NOMO-1 treated with DMSO at 0.1 percent for 48 hours (cell line): ENCODE measurements around the gene SPART.

ENCODE experiments used
- DNase-seq: peaks from one replicate; lab custom pipeline; 2025; ENCODE audit not compliant: unreplicated experiment; lab: John Stamatoyannopoulos, UW

Gene SPART

GRCh38 chr13:36346222-36347083, at the start of gene SPART:
TSS of gene SPART (minus strand) at chr13:36346394. CDS start at chr13:36335830, 10,564 bp downstream.
- DNase-seq: peak; percentile 94

GRCh38 chr13:36395280-36395679, 49.1 kb upstream of the SPART start:
- DNase-seq: peak; percentile 85

- no peak for DNase-seq
Observed at GRCh38 chr13:36385489-36385888, 39.3 kb upstream of the SPART start.

DNA sequence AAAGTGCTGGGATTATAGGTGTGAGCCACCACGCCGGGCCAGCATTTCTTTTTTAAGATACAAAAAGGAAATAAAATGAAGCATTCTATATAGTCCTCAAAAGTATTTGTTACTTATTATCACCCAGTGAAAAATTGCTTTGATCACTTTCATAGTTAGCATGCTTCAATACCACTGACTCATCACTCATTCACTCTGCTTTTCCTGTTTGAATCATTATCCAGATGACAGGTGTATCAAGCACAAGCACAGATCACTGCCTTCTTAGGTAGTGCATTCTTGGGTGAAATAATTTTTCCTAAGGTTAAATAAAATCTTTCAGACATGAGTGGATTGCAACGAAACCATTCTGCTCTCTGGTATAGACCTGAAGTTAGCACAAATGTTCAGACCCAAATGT, 35.8 kb upstream of the SPART start:
- DNase-seq: no peak

- DNase-seq: no peak
Observed at GRCh38 chr13:36377826-36378468, 31.8 kb upstream of the SPART start.

DNA sequence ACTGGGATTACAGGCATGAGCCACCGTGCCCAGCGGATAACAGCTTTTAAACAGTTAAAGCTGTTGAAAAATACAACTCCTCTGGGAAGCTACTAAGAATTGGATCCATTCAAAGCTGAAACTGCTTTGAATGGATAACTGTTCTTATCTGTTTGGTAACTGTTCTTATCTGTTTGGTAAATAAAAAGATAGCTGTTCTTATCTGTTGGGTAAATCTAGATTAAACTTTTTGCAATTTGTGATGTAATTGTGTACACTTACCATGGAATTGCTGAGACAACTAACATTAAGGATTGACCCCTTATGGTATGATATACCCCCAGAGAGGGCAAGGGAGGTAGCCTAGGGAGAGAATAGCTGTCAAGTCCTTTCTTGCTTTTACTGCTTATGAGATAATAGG, 27.9 kb upstream of the SPART start:
- no peak for DNase-seq

- DNase-seq: no peak
Observed at GRCh38 chr13:36371185-36371584, 25.0 kb upstream of the SPART start.

DNA sequence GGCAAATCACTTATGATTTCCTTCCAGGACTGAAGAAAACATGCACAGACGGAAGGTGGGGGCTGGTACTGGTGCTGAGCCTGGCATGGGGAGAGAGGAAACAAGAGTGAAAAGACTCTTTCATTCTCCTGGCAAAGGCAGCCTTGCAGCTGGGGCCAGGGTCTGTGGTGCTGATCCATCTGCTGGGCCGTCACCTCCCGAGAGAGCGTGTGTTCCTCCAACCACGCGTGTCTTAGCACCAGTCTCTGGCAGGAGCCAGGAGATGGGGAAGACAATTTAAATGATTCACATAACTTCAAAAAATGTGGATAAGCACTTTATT, 23.9 kb upstream of the SPART start:
- no peak for DNase-seq

DNA sequence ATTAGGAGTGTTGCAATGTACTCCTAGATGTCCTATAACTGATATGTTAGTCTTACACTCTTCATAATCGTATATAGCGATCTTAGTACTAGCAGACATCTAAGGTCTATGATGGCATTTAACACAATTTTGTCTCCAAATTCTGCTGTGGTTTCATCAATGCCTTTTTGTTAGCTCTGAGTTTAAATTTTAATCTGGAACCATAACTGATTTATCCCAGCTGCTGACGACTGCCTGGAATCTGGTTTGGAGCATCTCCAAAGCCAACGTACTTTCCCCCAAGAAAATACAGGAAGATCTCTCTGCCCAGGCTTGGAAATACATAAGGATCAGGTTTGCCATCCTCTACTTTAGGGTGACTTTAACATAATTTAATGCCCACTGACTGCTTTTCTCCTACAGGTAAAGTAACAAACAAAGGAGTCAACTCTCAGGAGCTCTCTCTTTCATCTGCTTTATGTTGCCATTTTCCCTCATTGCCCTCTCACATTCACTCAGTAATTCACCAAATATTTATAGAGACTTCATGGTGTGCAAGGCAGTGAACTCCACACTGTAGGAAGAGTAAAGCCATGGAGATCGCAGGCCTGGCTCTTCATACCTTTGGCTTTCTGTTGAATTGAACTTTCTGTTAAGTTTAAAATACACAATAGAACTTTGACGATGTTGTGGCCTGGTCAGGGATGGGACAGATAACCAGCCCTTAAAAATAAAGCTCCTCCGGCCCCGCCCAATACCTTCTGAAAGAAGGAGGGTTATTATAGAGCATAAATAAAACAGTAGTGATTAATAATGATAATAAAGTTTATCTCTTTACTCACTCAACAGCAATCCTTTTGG, 23.3 kb upstream of the SPART start:
- DNase-seq: no peak

- no peak for DNase-seq
Observed at GRCh38 chr13:36366031-36366430, 19.8 kb upstream of the SPART start.

DNA sequence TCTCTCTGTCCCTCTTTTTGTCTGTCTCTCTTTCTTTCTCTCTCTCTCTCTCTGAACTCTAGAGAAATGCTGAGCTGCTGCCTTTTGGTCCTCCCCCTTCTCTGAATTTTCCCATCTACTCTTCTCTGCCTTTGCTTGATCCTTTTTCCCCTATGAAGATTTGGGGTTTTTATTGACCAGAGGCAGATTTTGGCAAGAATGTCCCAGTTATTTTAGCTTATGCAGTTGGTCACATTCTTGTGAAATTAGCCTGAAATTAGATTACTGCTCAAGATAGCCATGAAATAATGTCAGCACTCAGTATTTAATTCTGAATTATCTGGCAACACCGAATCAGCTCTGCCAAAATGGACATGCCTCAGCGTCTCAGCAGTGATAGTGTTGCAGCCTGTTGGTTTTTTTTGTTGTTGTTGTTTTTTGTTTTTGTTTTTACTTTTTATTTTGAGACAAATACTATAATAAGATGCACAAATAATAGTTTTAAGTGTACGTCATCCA, 17.2 kb upstream of the SPART start:
- DNase-seq: no peak

DNA sequence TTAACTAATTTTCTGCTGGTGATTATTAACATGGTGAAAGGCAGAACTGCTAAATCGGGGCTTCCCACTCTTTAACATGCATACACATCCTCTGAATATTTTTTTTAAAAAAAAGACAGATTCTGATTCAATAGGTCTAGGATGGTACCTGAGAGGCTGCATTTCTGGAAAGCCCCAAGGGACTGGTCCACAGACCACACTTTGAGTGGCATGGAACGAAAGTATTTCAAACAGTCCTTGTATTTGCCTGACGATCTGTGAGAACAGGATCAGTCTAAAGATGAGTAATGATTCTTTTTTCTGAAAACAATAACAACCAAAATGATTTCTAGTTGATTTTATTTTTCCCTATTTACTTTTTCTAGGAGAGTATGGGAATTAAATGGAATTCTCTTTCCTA, 16.7 kb upstream of the SPART start:
- DNase-seq: no peak

- no peak for DNase-seq
Observed at GRCh38 chr13:36362251-36362650, 16.1 kb upstream of the SPART start.

GRCh38 chr13:36360903-36361302, 14.7 kb upstream of the SPART start:
- no peak for DNase-seq

DNA sequence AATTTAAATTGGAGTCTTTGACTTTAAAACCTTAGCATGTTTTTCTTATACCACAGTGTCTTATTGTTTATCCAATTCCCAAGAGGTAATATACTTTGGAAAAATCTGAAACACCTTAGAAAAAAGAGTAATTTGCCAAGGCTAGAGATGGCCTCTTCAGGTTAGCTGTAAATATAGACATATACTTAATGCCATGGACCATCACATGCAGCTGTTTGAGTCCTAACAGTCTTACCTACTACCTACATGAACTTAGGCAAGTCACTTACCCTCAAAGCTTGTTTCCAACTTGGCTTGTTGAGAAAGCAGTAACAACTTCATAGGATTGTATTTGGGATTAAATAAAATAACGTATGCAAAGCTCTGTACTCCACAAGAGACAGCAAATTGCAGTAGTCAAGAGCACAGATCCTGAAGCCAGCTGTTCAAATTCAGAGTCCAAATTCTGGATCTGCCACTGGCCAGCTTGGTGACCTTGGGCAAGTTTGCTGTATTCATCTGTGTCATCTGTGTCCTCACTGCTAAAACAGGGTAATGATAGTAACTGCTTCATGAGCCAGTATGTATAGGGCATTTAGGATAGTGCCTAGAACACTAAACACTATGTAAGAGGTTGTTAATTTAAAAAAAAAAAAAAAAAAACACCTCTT, 13.2 kb upstream of the SPART start:
- DNase-seq: no peak

DNA sequence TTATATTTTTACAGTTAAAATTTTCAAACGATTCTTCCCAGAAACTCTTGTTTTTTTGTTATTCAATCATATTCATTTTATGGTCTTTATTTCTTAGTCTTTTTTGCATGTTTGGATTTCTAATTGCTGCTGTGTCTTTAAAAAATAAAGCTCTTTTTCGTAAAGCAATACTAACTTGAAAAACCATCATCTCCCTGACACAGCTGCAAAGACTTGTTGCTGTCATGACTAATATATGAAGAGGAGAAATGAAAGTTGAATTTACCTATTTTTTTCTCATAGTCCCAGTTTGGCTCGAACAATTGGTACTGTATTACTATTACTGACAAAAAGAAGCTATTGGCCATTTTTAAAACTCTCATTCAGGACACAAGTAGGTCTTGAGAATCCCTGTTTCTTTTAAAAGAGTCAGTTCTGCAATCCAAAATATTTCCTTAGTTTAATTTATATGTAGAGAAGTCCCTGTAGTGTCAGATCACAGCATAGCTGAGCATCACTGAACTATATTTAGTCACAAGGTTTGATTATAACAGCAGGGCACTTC, 12.1 kb upstream of the SPART start:
- DNase-seq: no peak

DNA sequence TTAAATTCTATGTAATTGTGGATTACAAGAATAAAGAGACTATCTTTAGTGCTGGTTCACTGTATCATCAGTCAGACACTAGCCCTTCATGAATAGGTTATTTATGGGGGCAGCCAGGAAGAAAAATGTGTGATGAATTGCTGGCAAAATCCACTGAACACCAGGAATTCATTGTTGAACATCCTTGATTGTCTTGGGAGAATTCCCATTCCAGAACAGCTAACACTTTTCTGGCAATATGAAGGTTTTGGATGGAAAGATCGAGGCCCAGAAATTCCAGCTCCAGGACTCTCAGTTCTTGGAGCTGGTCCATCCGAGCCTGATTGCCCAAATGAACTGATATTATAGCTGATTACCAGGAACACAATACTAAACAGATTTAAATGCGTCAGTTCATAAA, 11.5 kb upstream of the SPART start:
- no peak for DNase-seq

DNA sequence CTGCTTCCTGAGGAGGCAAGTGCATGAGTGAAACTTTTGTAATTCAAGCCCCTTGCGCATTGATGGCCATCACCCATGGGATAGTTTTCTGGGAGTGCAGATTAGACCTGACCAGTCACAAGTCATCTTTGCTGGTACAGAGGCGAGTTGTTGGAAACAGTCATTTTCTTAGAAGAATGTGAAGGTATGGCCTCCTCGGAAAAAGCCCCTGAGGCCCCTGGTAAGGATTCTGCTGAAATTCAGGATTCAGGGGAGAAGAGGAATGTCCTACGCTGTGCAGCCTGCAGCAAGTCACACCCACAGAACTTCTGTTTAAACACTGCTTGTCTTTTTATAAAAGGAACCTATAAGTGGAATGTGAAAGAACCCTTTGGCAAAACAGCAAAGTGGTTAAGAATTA, 11.0 kb upstream of the SPART start:
- DNase-seq: no peak

DNA sequence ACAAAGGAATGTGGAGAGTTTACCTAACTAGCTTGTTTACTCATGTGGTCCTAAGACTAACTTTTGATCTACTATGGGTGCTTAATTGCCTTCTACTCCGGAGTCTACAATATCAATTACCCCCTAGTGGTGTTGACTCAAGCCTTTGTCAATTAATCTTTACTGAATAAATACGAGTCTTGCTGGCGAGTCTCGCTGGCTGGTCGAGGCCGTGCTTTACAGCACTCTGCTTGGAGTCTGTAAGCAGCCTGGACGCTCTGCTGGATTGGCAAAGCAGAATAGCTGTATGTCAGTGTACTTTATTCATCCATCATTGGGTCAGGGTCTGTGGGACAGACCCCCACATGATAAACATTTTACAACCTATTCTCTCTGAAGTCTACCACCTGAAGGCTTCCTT, 9.9 kb upstream of the SPART start:
- DNase-seq: no peak

GRCh38 chr13:36355632-36356031, 9.4 kb upstream of the SPART start:
- no peak for DNase-seq
